Measurements from ENCODE around the gene WFDC9.
"Not testable (repeated sequence)": the region's sequence is repeated elsewhere in the genome, so short reads cannot be mapped to it uniquely, and the experiment has no call there.

The WFDC9 gene

DNA sequence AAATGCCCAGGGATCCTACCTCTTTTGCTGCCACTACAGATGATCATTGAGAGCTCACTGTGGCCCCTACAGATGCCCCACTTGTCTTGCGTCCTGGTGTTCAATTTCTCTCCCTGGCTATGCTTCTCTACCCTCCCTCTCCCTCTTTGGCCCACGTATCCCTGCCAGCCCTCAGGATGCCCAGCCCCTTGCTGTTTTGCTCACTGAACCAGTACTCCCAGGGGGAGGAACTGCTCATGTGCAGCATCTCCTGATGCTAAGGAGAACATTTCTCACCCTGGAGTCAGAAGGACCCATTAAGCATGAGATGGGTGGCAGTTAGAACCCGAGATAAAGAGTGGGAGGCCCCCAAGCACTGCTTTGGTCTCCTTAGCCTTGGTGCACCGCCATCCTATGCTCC, at the start of gene WFDC9:
Gene WFDC9 (minus strand): TSS at position 101 of the 400 bp plus-strand sequence. CDS start 21,103 bp downstream, outside the sequence.
- Mint-ChIP-seq H3K27ac (no peak within 1 kb of the TSS), H3K9me3 (no peaks in the 10 kb centered on the region), H3K27me3 (ENCODE audit: low read depth) (peaks cover 4% of the 10 kb centered on the region), H3K4me3 (no peak within 1 kb of the TSS), H3K4me1 (ENCODE audit: low read depth) (no peaks in the 10 kb centered on the region), H3K36me3 (ENCODE audit: low read depth) (no peaks in the 10 kb centered on the region)

DNA sequence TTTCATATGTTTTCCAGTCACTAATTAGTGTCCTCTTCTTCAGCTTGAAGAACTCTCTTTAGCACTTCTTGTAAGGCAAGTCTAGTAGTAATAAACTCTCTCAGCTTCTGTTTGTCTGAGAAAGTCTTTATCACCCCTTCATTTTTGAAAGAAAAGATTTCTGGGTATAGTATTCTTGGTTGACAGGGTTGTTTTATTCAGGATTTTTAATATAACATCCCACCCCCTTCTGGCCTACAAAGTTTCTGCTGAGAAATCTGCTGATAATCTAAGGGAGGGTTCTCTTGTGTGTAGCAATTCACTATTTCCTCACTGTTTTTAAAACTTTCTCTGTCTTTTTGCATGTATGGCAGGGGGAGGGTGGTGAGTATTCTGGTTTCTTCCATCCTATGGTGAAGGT, 48.6 kb upstream of the WFDC9 start:
- peaks cover 10% of the 10 kb centered on the region for H3K9me3 Mint-ChIP-seq
- no peaks in the 10 kb centered on the region for H3K4me1 Mint-ChIP-seq (ENCODE audit: low read depth)
- no peaks in the 10 kb centered on the region for H3K36me3 Mint-ChIP-seq (ENCODE audit: low read depth)
- H3K4me3 Mint-ChIP-seq, result no peak overlapping the region
- H3K27ac Mint-ChIP-seq, result no peak overlapping the region
- H3K27me3 Mint-ChIP-seq (ENCODE audit: low read depth), result no peaks in the 10 kb centered on the region

DNA sequence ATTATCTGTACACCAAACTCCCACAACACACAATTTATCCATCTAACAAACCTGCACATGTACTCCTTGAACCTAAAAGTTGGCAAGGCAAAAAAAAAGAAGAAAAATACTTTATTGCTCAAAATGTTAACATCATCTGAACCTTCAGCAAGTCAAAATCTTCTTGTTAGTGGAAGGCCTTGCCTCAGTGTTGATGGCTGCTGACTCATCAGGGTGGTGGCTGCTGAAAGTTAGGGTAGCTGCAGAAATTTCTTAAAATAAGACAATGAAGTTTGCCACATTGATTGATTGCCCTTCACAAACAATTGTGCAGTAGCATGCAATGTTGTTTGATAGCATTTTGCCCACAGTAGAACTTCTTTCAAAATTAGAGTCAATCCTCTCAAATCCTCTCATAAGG, 41.7 kb upstream of the WFDC9 start:
- Mint-ChIP-seq H3K27me3 (ENCODE audit: low read depth) (peaks cover 30% of the 10 kb centered on the region), H3K36me3 (ENCODE audit: low read depth) (no peaks in the 10 kb centered on the region), H3K27ac (no peak overlapping the region), H3K9me3 (no peaks in the 10 kb centered on the region), H3K4me1 (ENCODE audit: low read depth) (no peaks in the 10 kb centered on the region), H3K4me3 (no peak overlapping the region)

DNA sequence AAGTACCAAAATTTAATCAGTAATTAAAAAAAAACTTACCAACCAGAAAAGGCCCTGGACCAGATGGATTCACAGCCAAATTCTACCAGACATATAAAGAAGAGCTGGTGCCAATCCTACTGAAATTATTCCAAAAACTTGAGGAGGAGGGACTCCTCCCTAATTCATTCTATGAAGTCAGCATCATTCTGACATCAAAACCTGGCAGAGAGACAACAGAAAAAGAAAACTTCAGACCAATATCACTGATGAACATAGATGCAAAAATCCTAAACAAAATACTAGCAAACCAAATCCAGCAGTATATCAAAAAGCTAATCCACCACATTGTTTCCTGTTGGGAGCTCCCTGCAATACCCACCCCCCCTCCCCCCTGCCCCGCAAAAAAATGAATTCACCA, 39.1 kb upstream of the WFDC9 start, which contains the start of gene WFDC11:
Gene WFDC11 (minus strand): TSS at position 101 of the 400 bp plus-strand sequence. CDS start 19,639 bp downstream, outside the sequence.
- no peaks in the 10 kb centered on the region for H3K9me3 Mint-ChIP-seq
- H3K27ac Mint-ChIP-seq, result no peak within 1 kb of the TSS
- H3K27me3 Mint-ChIP-seq (ENCODE audit: low read depth), result peaks cover 30% of the 10 kb centered on the region
- H3K4me1 Mint-ChIP-seq (ENCODE audit: low read depth), result no peaks in the 10 kb centered on the region
- H3K4me3 Mint-ChIP-seq, result no peak within 1 kb of the TSS
- H3K36me3 Mint-ChIP-seq (ENCODE audit: low read depth), result no peaks in the 10 kb centered on the region

DNA sequence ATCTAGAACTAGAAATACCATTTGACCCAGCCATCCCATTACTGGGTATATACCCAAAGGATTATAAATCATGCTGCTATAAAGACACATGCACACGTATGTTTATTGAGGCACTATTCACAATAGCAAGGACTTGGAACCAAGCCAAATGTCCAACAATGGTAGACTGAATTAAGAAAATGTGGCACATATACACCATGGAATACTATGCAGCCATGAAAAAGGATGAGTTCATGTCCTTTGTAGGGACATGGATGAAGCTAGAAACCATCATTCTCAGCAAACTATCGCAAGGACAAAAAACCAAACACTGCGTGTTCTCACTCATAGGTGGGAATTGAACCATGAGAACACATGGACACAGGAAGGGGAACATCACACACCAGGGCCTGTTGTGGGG, 26.0 kb upstream of the WFDC9 start:
- not testable (repeated sequence) for H3K4me3 Mint-ChIP-seq; H3K36me3 Mint-ChIP-seq (ENCODE audit: low read depth); H3K4me1 Mint-ChIP-seq (ENCODE audit: low read depth); H3K9me3 Mint-ChIP-seq; H3K27ac Mint-ChIP-seq; H3K27me3 Mint-ChIP-seq (ENCODE audit: low read depth)

DNA sequence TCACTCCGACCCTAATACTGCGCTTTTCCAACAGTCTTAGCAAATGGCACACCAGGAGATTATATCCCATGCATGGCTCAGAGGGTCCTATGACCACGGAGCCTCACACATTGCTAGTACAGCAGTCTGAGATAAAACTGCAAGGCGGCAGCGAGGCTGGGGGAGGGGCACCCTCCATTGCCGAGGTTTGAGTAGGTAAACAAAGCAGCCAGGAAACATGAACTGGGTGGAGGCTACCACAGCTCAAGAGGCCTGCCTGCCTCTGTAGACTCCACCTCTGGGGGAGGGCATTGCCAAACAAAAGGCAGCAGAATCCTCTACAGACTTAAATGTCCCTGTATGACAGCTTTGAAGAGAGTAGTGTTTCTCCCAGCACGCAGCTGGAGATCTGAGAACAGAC, 20.6 kb upstream of the WFDC9 start:
- not testable (repeated sequence) for H3K27ac Mint-ChIP-seq; H3K4me1 Mint-ChIP-seq (ENCODE audit: low read depth); H3K4me3 Mint-ChIP-seq; H3K36me3 Mint-ChIP-seq (ENCODE audit: low read depth); H3K9me3 Mint-ChIP-seq; H3K27me3 Mint-ChIP-seq (ENCODE audit: low read depth)

DNA sequence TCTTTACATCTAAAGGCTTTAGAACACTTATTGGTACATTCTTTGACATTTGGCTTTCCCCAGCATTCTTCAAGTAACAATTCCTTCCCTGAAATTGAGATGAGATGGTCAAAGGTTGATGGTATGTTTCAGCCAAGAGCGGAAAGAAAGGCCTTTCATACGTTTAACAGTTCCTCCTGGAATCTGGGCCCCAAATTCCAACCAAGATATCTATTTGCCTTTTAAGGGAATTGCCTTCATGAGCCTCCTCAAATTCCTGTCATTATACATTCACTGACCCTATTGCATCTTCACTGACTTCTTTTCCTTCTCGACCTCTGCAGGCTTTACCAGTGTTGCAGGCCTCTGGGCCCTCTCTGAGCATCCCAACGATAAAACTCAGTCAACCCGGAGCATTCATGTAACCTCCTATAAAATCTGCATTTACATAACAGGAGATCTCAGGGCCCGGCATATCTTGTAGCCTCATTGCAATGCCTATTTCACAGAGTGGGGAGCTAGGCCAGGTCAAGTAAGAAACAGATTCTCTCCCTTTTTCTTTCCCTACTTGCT, 18.3 kb upstream of the WFDC9 start:
- no peaks in the 10 kb centered on the region for H3K27me3 Mint-ChIP-seq (ENCODE audit: low read depth)
- H3K27ac Mint-ChIP-seq, result no peak overlapping the region
- H3K4me1 Mint-ChIP-seq (ENCODE audit: low read depth), result no peaks in the 10 kb centered on the region
- H3K36me3 Mint-ChIP-seq (ENCODE audit: low read depth), result no peaks in the 10 kb centered on the region
- H3K9me3 Mint-ChIP-seq, result no peaks in the 10 kb centered on the region
- no peak overlapping the region for H3K4me3 Mint-ChIP-seq

DNA sequence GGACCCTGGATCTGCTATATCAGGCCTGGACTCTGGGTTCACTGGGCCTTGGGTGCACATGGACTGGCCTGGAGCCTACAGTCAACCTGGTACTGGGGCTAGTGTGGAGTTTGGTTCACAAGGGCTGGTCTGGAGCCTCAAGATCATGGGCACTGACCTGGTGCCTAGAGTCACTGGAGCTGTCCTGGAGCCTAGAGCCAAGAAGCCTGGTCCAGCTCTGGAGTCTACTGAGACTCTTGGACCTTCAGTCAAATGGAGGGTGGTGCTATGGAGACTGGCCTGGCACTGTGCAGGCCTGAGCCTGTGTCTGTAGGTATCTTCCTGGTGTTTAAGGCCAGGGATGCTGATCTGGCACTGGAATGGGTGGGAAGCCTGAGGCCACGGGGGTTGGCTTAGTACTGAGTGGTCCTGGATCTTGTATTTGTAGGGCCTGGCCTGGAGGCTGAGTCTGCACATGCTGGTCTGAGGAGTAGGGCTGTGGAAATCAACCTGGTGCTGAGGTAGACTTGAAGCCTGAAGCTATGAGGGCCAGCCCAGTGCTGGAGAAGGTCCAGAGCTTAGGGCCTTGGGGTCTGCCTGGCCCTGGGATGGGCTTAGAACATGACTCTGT, 16.5 kb upstream of the WFDC9 start:
- Mint-ChIP-seq H3K27ac (no peak overlapping the region), H3K4me3 (no peak overlapping the region), H3K36me3 (ENCODE audit: low read depth) (no peaks in the 10 kb centered on the region), H3K9me3 (no peaks in the 10 kb centered on the region), H3K4me1 (ENCODE audit: low read depth) (no peaks in the 10 kb centered on the region), H3K27me3 (ENCODE audit: low read depth) (no peaks in the 10 kb centered on the region)

DNA sequence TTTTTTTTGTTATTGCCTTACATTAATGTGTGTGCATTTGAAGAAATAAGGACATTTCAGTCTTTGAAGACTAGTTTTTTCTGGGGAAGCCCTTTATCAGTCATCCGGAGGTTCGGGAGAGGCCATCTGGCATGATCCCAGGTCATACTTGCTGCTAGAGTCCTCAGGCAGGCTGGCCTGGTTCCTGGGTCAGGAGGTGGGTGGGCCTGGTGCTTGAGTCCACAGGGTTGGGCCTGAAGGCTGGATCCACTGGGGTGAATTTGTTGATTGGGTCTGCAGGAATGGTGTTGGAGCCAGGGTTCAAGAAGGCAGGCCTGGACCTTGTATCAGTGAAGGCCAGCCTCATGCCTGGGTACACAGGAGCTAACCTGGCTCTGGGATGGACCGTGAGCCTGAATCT, 15.8 kb upstream of the WFDC9 start:
- Mint-ChIP-seq H3K27me3 (ENCODE audit: low read depth) (no peaks in the 10 kb centered on the region), H3K4me3 (no peak overlapping the region), H3K36me3 (ENCODE audit: low read depth) (no peaks in the 10 kb centered on the region), H3K4me1 (ENCODE audit: low read depth) (no peaks in the 10 kb centered on the region), H3K27ac (no peak overlapping the region), H3K9me3 (no peaks in the 10 kb centered on the region)

DNA sequence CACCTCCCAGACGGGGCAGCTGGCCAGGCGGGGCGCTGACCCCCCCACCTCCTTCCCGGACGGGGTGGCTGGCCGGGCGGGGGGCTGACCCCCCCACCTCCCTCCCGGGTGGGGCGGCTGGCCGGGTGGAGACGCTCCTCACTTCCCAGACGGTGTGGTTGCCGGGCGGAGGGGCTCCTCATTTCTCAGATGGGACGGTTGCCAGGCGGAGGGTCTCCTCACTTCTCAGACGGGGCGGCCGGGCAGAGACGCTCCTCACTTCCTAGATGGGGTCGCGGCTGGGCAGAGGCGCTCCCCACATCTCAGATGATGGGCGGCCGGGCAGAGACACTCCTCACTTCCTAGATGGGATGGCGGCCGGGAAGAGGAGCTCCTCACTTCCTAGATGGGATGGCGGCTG, 14.8 kb upstream of the WFDC9 start:
- H3K27ac Mint-ChIP-seq; H3K4me1 Mint-ChIP-seq (ENCODE audit: low read depth); H3K4me3 Mint-ChIP-seq; H3K36me3 Mint-ChIP-seq (ENCODE audit: low read depth); H3K9me3 Mint-ChIP-seq; H3K27me3 Mint-ChIP-seq (ENCODE audit: low read depth): not testable (repeated sequence)

DNA sequence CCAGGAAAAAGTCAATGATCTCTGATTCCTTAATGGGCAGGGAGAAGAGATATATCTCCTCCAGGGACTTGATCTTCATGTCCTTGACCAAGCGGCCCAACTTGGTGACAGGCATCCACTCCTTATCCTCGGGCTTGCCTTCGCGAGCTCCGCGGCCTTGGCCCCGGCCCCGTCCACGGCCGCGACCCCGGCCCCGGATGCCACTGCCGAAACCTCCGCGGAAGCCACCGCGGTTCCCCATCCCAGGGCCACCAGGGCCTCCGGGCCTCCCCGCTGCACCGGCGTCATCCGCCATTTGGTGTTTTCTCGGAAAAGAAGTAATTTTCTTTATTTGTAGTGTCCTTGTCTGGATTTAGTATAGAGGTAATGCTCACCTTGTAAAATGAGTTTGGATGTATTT, 10.0 kb upstream of the WFDC9 start:
- not testable (repeated sequence) for H3K36me3 Mint-ChIP-seq (ENCODE audit: low read depth); H3K27ac Mint-ChIP-seq; H3K4me3 Mint-ChIP-seq; H3K27me3 Mint-ChIP-seq (ENCODE audit: low read depth); H3K4me1 Mint-ChIP-seq (ENCODE audit: low read depth); H3K9me3 Mint-ChIP-seq

DNA sequence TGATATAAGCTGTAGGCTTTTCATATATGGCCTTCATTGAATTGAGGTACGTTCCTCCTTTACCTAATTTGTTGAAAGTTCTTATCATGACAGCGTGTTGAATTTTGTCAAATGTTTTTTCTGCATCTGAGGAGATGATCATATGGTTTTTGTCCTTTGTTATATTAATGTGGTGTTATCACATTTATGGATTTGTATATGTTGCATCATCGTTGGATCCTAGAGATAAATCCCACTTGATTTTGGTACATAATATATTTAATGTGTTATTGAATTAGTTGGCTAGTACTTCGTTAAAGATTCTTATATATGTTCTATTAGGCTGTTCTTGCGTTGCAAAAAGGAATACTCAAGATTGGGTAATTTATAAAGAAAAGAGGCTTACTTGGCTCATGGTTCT, 8.6 kb upstream of the WFDC9 start:
- no peaks in the 10 kb centered on the region for H3K4me1 Mint-ChIP-seq (ENCODE audit: low read depth)
- H3K36me3 Mint-ChIP-seq (ENCODE audit: low read depth), result no peaks in the 10 kb centered on the region
- no peak overlapping the region for H3K27ac Mint-ChIP-seq
- H3K4me3 Mint-ChIP-seq, result no peak overlapping the region
- no peaks in the 10 kb centered on the region for H3K9me3 Mint-ChIP-seq
- H3K27me3 Mint-ChIP-seq (ENCODE audit: low read depth), result no peaks in the 10 kb centered on the region

DNA sequence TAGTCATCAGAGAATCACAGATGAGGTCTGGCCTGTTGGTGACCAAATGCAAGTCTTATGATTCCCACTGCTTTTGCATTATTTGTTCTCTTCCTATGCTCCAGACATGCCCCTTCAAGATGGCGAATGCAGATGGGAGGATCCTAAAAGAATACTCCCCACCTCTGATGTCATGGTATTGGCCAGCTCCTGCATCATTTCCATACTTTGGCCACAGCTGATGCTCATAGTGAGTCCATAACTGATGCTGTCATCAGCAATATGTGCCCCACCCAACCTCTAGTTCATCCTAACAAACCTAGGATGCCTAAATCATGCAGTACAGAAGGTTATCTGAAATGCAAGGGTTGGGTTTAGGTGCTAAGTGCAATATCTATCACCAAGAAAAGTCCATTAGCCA, 5.4 kb upstream of the WFDC9 start:
- no peak overlapping the region for H3K27ac Mint-ChIP-seq
- no peaks in the 10 kb centered on the region for H3K4me1 Mint-ChIP-seq (ENCODE audit: low read depth)
- no peaks in the 10 kb centered on the region for H3K36me3 Mint-ChIP-seq (ENCODE audit: low read depth)
- no peak overlapping the region for H3K4me3 Mint-ChIP-seq
- H3K27me3 Mint-ChIP-seq (ENCODE audit: low read depth), result peaks cover 4% of the 10 kb centered on the region
- no peaks in the 10 kb centered on the region for H3K9me3 Mint-ChIP-seq

DNA sequence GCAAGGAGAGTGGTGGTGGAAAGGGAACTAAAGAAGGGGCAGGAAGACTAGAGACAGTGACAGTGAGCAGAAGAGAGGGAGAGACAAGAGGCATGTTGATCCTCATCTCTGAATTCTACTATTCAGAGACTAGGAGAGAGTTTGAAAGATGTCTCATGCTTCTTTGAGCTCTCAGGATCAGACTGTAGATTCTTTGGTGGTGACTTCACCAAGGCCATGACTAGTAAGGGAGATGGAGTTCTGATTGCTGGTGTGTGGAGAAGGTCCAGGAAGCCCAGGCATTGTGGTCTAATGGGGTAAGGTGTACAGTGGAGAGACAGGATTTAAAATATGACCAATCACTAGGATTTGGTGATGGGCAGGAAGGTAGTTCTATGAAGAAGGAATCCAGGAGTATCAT, 713 bp downstream of the WFDC9 start:
- Mint-ChIP-seq H3K9me3 (no peaks in the 10 kb centered on the region), H3K27me3 (ENCODE audit: low read depth) (peaks cover 4% of the 10 kb centered on the region), H3K4me1 (ENCODE audit: low read depth) (no peaks in the 10 kb centered on the region), H3K36me3 (ENCODE audit: low read depth) (no peaks in the 10 kb centered on the region), H3K4me3 (no peak overlapping the region), H3K27ac (no peak overlapping the region)

DNA sequence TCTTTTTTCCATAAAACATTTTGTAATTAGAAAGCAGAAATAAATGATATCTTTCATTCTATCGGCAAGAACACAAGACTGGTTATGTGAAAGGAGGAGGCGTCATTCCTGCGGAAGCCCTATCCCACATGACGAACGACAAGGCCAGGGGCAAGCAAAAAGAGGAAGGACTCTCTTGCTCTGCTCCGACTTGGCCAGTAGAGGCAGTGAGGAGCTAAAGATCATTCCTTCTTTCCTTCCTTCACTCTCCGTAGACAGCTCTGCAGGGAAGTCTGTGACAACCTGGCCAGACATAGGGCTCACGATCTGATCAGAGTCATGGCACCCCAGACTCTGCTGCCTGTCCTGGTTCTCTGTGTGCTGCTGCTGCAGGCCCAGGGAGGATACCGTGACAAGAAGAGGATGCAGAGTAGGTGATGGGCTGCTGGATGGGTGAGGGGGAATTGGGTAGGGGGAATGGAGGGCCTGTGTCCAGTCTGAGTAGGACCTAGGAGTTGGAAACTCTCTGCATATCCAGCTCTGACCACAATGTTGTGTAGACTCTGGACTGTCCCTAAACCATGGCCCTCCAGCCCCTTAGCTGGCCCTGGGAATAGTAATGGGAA, 1.5 kb downstream of the WFDC9 start, which contains the start of gene WFDC10A:
Gene WFDC10A (plus strand): TSS at position 244 of the 605 bp plus-strand sequence. CDS start 75 bp downstream, at position 319.
- Mint-ChIP-seq H3K27ac (no peak within 1 kb of the TSS), H3K4me3 (no peak within 1 kb of the TSS), H3K36me3 (ENCODE audit: low read depth) (no peaks in the 10 kb centered on the region), H3K27me3 (ENCODE audit: low read depth) (peaks cover 8% of the 10 kb centered on the region), H3K9me3 (no peaks in the 10 kb centered on the region), H3K4me1 (ENCODE audit: low read depth) (no peaks in the 10 kb centered on the region)
